Thoracic aorta (tissue), 2 donors: ENCODE data around the gene SCRT2. TPM values are rescaled to one million over a fixed set of nuclear protein-coding genes. Genes with fewer than 3 reads are reported as not detected.

ENCODE experiments used
- ATAC-seq: fragments of 150-250 bp; one replicate; pipeline ENCODE4 v1.8.0; 2017; ENCODE audit warnings: low read depth; ENCODE audit not compliant: insufficient number of reproducible peaks, low FRiP score
- DNase-seq: peaks from one replicate; pipeline ENCODE4 v3.0.0-alpha.2; 2020; ENCODE audit warnings: low spot score
- H3K27ac ChIP-seq, 2 donors: fragments of 200-600 bp; sonication (generic); 1 replicate in 1 of 2; 2 replicates in 1 of 2; pipeline ENCODE4 v1.5.1; 2016; ENCODE audit warnings: mild to moderate bottlenecking in 2 of 2, moderate library complexity in 2 of 2
- H3K27me3 ChIP-seq: fragments of 200-600 bp; sonication (generic); replicated peaks from 2 replicates; pipeline ENCODE4 v1.6.0; 2016; ENCODE audit warnings: mild to moderate bottlenecking; ENCODE audit not compliant: insufficient read depth
- H3K36me3 ChIP-seq: fragments of 200-600 bp; sonication (generic); one replicate; pipeline ENCODE4 v1.5.1; 2016
- H3K4me1 ChIP-seq, 2 donors: fragments of 200-600 bp; sonication (generic); 1 replicate in 1 of 2; 2 replicates in 1 of 2; pipeline versions ENCODE4 v1.5.1 to v1.6.0; 2016; ENCODE audit warnings: low read depth in 2 of 2, mild to moderate bottlenecking in 1 of 2; ENCODE audit not compliant: control insufficient read depth in 1 of 2
- H3K4me3 ChIP-seq: fragments of 200-600 bp; sonication (generic); 2 replicates; pipeline ENCODE4 v1.5.1; 2016; ENCODE audit warnings: mild to moderate bottlenecking
- H3K9me3 ChIP-seq: fragments of 200-600 bp; sonication (generic); 2 replicates; pipeline ENCODE4 v1.5.1; 2016
- CTCF ChIP-seq: fragments of 200-600 bp; sonication (generic); IDR thresholded peaks from one replicate; pipeline ENCODE4 v1.5.1; 2019; ENCODE audit warnings: antibody characterized with exemption
- total RNA-seq, 2 donors: library from RNA; depleted of rRNA; stranded (reverse); fragments of >200 nt; gene quantifications; one replicate each; pipeline versions ENCODE4 v1.1.0 to v1.2.3, GENCODE V29; 2016

Gene SCRT2
- total RNA-seq, 2 donors from 2014 or later, result not detected

GRCh38 chr20:626579-626978 is 49.0 kb downstream of the SCRT2 start:
- DNase-seq (no peak), ATAC-seq (no peak)
- Histone ChIP-seq H3K4me1 (no peaks in the 10 kb centered on the region), H3K27ac (no peak overlapping the region), H3K9me3 (no peaks in the 10 kb centered on the region), H3K4me3 (no peak overlapping the region), H3K36me3 (no peaks in the 10 kb centered on the region), H3K27me3 (no peaks in the 10 kb centered on the region)
- TF ChIP-seq CTCF, result no peak

DNA sequence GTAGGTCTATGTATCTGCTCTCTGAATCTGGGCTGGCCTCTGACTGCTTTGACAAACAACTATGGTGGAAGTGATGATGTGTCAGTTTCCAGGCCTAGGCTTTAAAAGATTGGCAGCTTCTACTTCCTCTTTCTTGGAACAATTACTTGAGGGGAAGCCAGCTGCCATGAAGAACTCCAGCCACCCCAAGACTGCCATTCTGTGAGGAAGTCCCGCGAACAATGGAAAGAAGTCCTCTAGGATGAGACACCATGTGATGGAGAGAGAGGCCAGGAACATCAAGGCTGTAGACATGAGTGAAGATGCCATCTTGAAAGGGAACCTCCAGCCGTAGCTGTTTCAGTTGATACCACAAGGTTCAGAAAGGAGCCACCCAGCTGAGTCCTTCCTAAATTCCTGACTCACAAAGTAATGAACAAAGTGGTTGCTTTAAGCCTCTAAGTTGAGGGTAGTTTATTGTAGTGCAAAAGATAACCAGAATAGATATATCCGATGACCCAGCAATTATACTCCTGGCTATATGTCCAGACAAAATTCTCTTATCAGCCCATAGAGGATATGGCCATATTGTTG is 50.2 kb downstream of the SCRT2 start:
- H3K36me3 ChIP-seq, result no peaks in the 10 kb centered on the region
- no peak for DNase-seq
- H3K27ac ChIP-seq, result no peak overlapping the region
- H3K9me3 ChIP-seq, result no peaks in the 10 kb centered on the region
- no peaks in the 10 kb centered on the region for H3K27me3 ChIP-seq
- TF ChIP-seq CTCF, result no peak
- ATAC-seq, result no peak
- H3K4me3 ChIP-seq, result no peak overlapping the region
- no peaks in the 10 kb centered on the region for H3K4me1 ChIP-seq

DNA sequence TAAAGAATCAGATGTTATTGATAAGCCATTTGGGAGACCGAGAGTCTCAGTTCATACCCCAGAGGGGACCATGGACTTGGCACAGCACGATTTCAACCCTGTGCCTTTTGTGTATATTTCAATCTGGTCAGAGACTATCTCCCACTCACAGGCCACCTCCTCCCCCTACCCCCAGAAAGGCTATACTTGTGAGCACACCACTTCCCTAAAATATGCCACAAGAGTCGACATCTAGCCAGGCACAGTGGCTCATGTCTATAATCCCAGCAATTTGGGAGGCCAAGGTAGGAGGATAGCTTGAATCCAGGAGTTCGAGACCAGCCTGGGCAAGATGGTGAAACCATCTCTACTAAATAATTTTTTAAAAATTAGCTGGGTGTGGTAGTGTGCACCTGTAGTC is 51.9 kb downstream of the SCRT2 start:
- TF ChIP-seq CTCF, result no peak
- Histone ChIP-seq H3K36me3 (no peaks in the 10 kb centered on the region), H3K4me3 (no peak overlapping the region), H3K27me3 (no peaks in the 10 kb centered on the region), H3K9me3 (no peaks in the 10 kb centered on the region), H3K4me1 (no peaks in the 10 kb centered on the region), H3K27ac (no peak overlapping the region)
- no peak for ATAC-seq
- DNase-seq, result no peak

- no peak for DNase-seq
- Histone ChIP-seq H3K4me1 (no peaks in the 10 kb centered on the region), H3K27me3 (no peaks in the 10 kb centered on the region), H3K9me3 (peaks cover 4% of the 10 kb centered on the region), H3K4me3 (no peak overlapping the region), H3K36me3 (no peaks in the 10 kb centered on the region), H3K27ac (no peak overlapping the region)
- TF ChIP-seq CTCF, result no peak
- no peak for ATAC-seq
Measured at GRCh38 chr20:623021-623420, 52.6 kb downstream of the SCRT2 start.

DNA sequence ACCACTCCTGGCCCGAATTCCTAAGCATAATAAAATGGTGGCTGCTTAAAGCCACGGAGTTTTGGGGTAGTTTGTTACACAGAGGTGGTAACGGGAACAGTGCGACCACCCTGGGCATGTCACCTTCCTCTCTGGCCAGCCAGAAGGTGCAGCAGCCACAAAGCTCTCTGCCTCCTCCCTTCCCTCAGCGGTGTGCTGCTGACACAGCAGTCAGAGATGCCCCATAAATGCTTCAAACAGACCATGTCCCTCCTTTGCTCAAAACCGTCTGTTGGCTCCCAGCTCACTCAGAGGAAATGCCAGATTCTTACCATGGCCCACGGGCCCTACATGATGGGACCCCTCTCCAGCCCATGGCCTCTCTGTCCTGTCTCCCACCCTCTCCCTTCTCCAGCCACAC is 53.4 kb downstream of the SCRT2 start:
- no peak for TF ChIP-seq CTCF
- Histone ChIP-seq H3K9me3 (peaks cover 6% of the 10 kb centered on the region), H3K4me3 (no peak overlapping the region), H3K4me1 (no peaks in the 10 kb centered on the region), H3K27ac (no peak overlapping the region), H3K27me3 (no peaks in the 10 kb centered on the region), H3K36me3 (no peaks in the 10 kb centered on the region)
- no peak for ATAC-seq
- DNase-seq, result no peak
